Hepatocyte (in vitro differentiated cells): ENCODE results near the gene CAST. TPM values are rescaled to one million over a fixed set of nuclear protein-coding genes. Genes with fewer than 3 reads are reported as not detected.

Source experiments
- DNase-seq: peaks from one replicate; pipeline ENCODE4 v3.0.0-alpha.2; 2016; ENCODE audit warnings: low spot score
- H2AFZ ChIP-seq: fragments of 200-600 bp; sonication (generic); 2 replicates; pipeline ENCODE4 v1.6.0; 2016; ENCODE audit warnings: antibody characterized with exemption, mild to moderate bottlenecking
- H3K27ac ChIP-seq: fragments of 200-600 bp; sonication (generic); 2 replicates; pipeline ENCODE4 v1.5.1; 2016; ENCODE audit warnings: mild to moderate bottlenecking
- H3K27me3 ChIP-seq: fragments of 200-600 bp; sonication (generic); 2 replicates; pipeline ENCODE4 v1.6.1; 2016
- H3K36me3 ChIP-seq: fragments of 200-600 bp; sonication (generic); replicated peaks from 2 replicates; pipeline ENCODE4 v1.5.1; 2016; ENCODE audit warnings: low read depth; ENCODE audit not compliant: insufficient read depth
- H3K4me1 ChIP-seq: fragments of 200-600 bp; sonication (generic); 2 replicates; pipeline ENCODE4 v1.5.1; 2016; ENCODE audit warnings: mild to moderate bottlenecking, moderate library complexity; ENCODE audit not compliant: insufficient read depth
- H3K4me2 ChIP-seq: fragments of 200-600 bp; sonication (generic); 2 replicates; pipeline ENCODE4 v1.6.0; 2016
- H3K4me3 ChIP-seq: fragments of 200-600 bp; sonication (generic); 2 replicates; pipeline ENCODE4 v1.5.1; 2016; ENCODE audit warnings: mild to moderate bottlenecking
- H3K79me2 ChIP-seq: fragments of 200-600 bp; sonication (generic); 2 replicates; pipeline ENCODE4 v1.6.0; 2017; ENCODE audit warnings: mild to moderate bottlenecking
- H3K9me2 ChIP-seq: fragments of 200-600 bp; sonication (generic); replicated peaks from 2 replicates; pipeline ENCODE4 v1.6.0; 2017; ENCODE audit warnings: mild to moderate bottlenecking; ENCODE audit not compliant: insufficient read depth
- H3K9me3 ChIP-seq: fragments of 200-600 bp; sonication (generic); 2 replicates; pipeline ENCODE4 v1.5.1; 2016; ENCODE audit warnings: low read depth, mild to moderate bottlenecking
- H4K20me1 ChIP-seq: fragments of 200-600 bp; sonication (generic); 2 replicates; pipeline ENCODE4 v1.6.0; 2016; ENCODE audit warnings: mild to moderate bottlenecking; ENCODE audit not compliant: insufficient read depth, poor library complexity, severe bottlenecking
- EZH2 ChIP-seq: fragments of 200-600 bp; sonication (generic); IDR thresholded peaks from 2 replicates; pipeline ENCODE4 v1.6.1; 2016; ENCODE audit warnings: antibody characterized with exemption, mild to moderate bottlenecking, borderline replicate concordance
- EZH2phosphoT487 ChIP-seq: fragments of 200-600 bp; sonication (generic); IDR thresholded peaks from one replicate; pipeline ENCODE4 v1.6.1; 2018; ENCODE audit warnings: antibody characterized with exemption, mild to moderate bottlenecking, low read depth, moderate library complexity; ENCODE audit not compliant: unreplicated experiment, severe bottlenecking
- WGBS: methylation state at CpG from one replicate; pipeline ENCODE4 v1.1.6; 2016; ENCODE audit warnings: low lambda C conversion rate; ENCODE audit errors: missing lambda C conversion rate; 5-methylcytosine and 5-hydroxymethylcytosine counted together
- polyA plus RNA-seq: library from polyadenylated mRNA; unstranded; fragments of >200 nt; fragmentation: Nextera tagmentation; extraction: Ambion mirVana; gene quantifications from 2 replicates; pipeline ENCODE4 v1.2.1, GENCODE V29; 2016
- total RNA-seq: library from RNA; depleted of rRNA; stranded (reverse); fragments of >200 nt; gene quantifications from 2 replicates; pipeline ENCODE4 v1.2.3, GENCODE V29; 2014
- TF ChIP-seq, protein P1 (sequence below): fragments of 200-600 bp; sonication (generic); IDR thresholded peaks from 2 replicates; pipeline ENCODE4 v1.5.1; 2016; ENCODE audit warnings: antibody characterized with exemption, mild to moderate bottlenecking; ENCODE audit not compliant: poor library complexity

CAST gene
- total and polyA plus RNA-seq, 2 experiments from 2014 or later: 140 to 177 TPM

- H3K36me3 ChIP-seq: no peaks in the 10 kb centered on the region
- TF ChIP-seq, protein P1, sequence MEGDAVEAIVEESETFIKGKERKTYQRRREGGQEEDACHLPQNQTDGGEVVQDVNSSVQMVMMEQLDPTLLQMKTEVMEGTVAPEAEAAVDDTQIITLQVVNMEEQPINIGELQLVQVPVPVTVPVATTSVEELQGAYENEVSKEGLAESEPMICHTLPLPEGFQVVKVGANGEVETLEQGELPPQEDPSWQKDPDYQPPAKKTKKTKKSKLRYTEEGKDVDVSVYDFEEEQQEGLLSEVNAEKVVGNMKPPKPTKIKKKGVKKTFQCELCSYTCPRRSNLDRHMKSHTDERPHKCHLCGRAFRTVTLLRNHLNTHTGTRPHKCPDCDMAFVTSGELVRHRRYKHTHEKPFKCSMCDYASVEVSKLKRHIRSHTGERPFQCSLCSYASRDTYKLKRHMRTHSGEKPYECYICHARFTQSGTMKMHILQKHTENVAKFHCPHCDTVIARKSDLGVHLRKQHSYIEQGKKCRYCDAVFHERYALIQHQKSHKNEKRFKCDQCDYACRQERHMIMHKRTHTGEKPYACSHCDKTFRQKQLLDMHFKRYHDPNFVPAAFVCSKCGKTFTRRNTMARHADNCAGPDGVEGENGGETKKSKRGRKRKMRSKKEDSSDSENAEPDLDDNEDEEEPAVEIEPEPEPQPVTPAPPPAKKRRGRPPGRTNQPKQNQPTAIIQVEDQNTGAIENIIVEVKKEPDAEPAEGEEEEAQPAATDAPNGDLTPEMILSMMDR: no peak
- TF ChIP-seq EZH2phosphoT487: no peak
- no peak for TF ChIP-seq EZH2
- no peak overlapping the region for H3K4me3 ChIP-seq
- H3K9me3 ChIP-seq: no peaks in the 10 kb centered on the region
- H3K27ac ChIP-seq: peak overlapping the region; percentile 47
- no peak overlapping the region for H3K4me2 ChIP-seq
- H3K4me1 ChIP-seq: peaks cover 7% of the 10 kb centered on the region
- no peaks in the 10 kb centered on the region for H4K20me1 ChIP-seq
- WGBS: 69% methylated on average over 5 of the region's 5 CpGs
- H2AFZ ChIP-seq: no peak overlapping the region
- H3K9me2 ChIP-seq: no peaks in the 10 kb centered on the region
- no peaks in the 10 kb centered on the region for H3K79me2 ChIP-seq
- H3K27me3 ChIP-seq: no peaks in the 10 kb centered on the region
- no peak for DNase-seq
Observed at GRCh38 chr5:96649681-96650540, 12.3 kb upstream of the CAST start.

DNA sequence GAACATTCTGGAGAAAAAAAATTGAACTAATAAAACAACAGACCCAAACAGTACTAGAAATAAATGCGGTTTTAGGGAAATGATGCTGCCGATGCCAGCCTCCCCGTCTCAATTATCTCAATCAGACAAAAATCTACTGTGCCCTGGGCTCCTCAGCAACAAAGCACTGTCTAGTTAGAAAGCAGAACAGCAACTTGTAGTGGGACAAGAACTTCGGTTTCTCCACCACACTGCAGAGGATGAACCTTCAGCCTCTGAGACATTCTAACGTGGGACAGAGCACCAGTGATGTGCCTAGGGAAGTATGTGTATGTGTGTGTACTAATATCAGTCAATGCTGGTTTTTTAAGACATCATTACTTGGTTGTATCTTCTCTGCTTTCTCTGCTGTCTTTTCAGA is 11.1 kb upstream of the CAST start:
- Histone ChIP-seq H3K9me2 (no peaks in the 10 kb centered on the region), H3K4me1 (peaks cover 16% of the 10 kb centered on the region), H3K4me2 (no peak overlapping the region), H3K36me3 (no peaks in the 10 kb centered on the region), H3K27ac (no peak overlapping the region), H3K27me3 (no peaks in the 10 kb centered on the region), H3K4me3 (no peak overlapping the region), H3K79me2 (no peaks in the 10 kb centered on the region), H2AFZ (no peak overlapping the region), H3K9me3 (no peaks in the 10 kb centered on the region), H4K20me1 (no peaks in the 10 kb centered on the region)
- no peak for DNase-seq
- WGBS: 76% methylated on average over 5 of the region's 5 CpGs
- TF ChIP-seq EZH2 (no peak), EZH2phosphoT487 (no peak)
- TF ChIP-seq, protein P1: no peak

DNA sequence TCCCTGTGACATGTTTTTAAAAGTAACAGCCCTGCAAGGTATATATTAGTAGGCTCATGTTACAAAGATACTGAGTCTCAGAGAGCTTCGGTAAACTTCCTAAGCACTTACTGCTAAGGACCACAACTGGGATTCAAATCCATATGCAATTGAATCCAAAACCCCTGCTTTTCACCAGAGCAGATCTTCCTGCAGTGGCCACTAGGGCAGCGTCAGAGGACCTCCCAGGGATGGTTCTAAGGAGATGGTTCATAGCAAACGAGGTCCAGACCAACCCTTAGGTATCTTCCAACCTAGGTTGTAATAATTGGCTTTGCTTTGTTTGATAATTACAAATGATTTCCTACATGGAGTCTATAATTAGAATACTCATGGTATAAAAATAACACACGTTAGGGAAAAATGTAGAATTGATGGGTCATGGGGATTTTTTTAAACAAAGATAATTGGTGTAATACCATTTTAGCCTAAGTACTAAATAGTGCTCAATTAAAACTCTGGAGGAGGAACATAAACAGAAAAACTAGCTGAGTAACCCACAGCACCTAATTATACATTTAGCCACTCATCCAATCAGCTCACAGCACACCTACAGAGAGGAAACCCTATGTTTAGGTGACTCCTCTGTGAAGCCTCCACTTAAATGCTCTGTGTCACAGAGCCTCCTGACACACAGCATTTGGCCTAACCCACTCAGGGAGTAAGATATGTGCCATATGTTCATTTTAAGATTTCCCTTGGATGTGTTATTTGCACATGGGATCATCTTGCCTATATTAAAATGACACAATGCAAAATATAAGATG is 10.0 kb upstream of the CAST start:
- TF ChIP-seq EZH2phosphoT487: no peak
- TF ChIP-seq, protein P1: no peak
- TF ChIP-seq EZH2: no peak
- Histone ChIP-seq H4K20me1 (no peaks in the 10 kb centered on the region), H3K4me3 (no peak overlapping the region), H3K79me2 (no peaks in the 10 kb centered on the region), H3K9me3 (no peaks in the 10 kb centered on the region), H3K9me2 (no peaks in the 10 kb centered on the region), H3K27me3 (no peaks in the 10 kb centered on the region), H2AFZ (no peak overlapping the region), H3K27ac (no peak overlapping the region), H3K36me3 (no peaks in the 10 kb centered on the region), H3K4me2 (no peak overlapping the region), H3K4me1 (peaks cover 22% of the 10 kb centered on the region)
- 56% methylated on average over 4 of the region's 4 CpGs for WGBS
- DNase-seq: no peak
